Measurements from ENCODE around the gene SMC2.

- TF ChIP-seq, protein P1, sequence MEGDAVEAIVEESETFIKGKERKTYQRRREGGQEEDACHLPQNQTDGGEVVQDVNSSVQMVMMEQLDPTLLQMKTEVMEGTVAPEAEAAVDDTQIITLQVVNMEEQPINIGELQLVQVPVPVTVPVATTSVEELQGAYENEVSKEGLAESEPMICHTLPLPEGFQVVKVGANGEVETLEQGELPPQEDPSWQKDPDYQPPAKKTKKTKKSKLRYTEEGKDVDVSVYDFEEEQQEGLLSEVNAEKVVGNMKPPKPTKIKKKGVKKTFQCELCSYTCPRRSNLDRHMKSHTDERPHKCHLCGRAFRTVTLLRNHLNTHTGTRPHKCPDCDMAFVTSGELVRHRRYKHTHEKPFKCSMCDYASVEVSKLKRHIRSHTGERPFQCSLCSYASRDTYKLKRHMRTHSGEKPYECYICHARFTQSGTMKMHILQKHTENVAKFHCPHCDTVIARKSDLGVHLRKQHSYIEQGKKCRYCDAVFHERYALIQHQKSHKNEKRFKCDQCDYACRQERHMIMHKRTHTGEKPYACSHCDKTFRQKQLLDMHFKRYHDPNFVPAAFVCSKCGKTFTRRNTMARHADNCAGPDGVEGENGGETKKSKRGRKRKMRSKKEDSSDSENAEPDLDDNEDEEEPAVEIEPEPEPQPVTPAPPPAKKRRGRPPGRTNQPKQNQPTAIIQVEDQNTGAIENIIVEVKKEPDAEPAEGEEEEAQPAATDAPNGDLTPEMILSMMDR (IDR thresholded peaks at IDR 0.05) = no peak
- no peak for TF ChIP-seq POLR2A (IDR thresholded peaks at IDR 0.05)
These were observed 3.5 kb upstream of the SMC2 start for GRCh38 chr9:104090578-104090977.
